Measurements from ENCODE around the gene HELQ. TPM values are rescaled to one million over a fixed set of nuclear protein-coding genes. Genes with fewer than 3 reads are reported as not detected.

The HELQ gene
- total and polyA plus RNA-seq, 2 of the 13 experiments (the other 11 are each of a cell fraction or from before 2014, with no cell fraction given): 6.6 to 10.8 TPM

GRCh38 chr4:83364312-83364711 is 91.3 kb downstream of the HELQ start (continued):
- TF ChIP-seq AFF4 (CRISPR knock-in tag; IDR thresholded peaks at IDR 0.05) (no peak), HNRNPUL1 (IDR thresholded peaks at IDR 0.05; ENCODE audit: low read depth, low read length) (no peak), MAFF (IDR thresholded peaks at IDR 0.05; ENCODE audit: low read depth, low read length) (peak; percentile 29; the same call in 1 of the 2 replicates)

GRCh38 chr4:83362492-83363329 is 92.9 kb downstream of the HELQ start:
- in situ Hi-C loops (cut with HindIII; ENCODE audit: extremely low pct_ligation_motif_present, low pct_unique_long_range_greater_than_20kb): loop anchor here (25.0 kb wide), 1 partner anchor 275 kb away; no protein-coding TSS in a partner anchor
- Histone ChIP-seq H3K27me3 (ENCODE audit: control insufficient read depth in 1 of 2, insufficient read depth in 2 of 2, low read length in 2 of 2) (no peaks in the 10 kb centered on the region), H3K79me2 (ENCODE audit: insufficient read depth, low read length) (no peaks in the 10 kb centered on the region), H3K4me3 (replicated peaks in 1 of 3; ENCODE audit: insufficient read depth in 1 of 3, low read depth in 2 of 3, low read length in 3 of 3) (peak overlapping the region; percentile 27 to 53 (median 33); a peak in 5 of 6 replicates), H3K4me1 (ENCODE audit: insufficient read depth, low read length) (peaks cover 54% of the 10 kb centered on the region), H4K20me1 (ENCODE audit: insufficient read depth, low read length) (no peaks in the 10 kb centered on the region), H2AFZ (ENCODE audit: low read length) (peak overlapping the region; percentile 68), H3K9me3 (ENCODE audit: low read length) (no peaks in the 10 kb centered on the region), H3K36me3 (replicated peaks in 1 of 2; ENCODE audit: control insufficient read depth in 1 of 2, insufficient read depth in 2 of 2, low read length in 2 of 2) (no peaks in the 10 kb centered on the region), H3K4me2 (ENCODE audit: low read depth, low read length) (peak overlapping the region; percentile 88), H3K9ac (ENCODE audit: insufficient read depth, low read depth, low read length) (peak overlapping the region; percentile 64), H3K27ac (ENCODE audit: extremely low read length, insufficient read depth, low read length) (peak overlapping the region; percentile 85)
- intact Hi-C loops (cut with micrococcal nuclease; ENCODE audit: unreplicated experiment): loop anchor here (1.0 to 10.0 kb wide), 5 partner anchors 52 to 278 kb away; partner anchors contain the start of genes COQ2 and HELQ
- ATAC-seq (peak; percentile 89), DNase-seq (ENCODE audit: low spot score) (peak; percentile 96), FAIRE-seq (peak; percentile 92)
- WGBS (ENCODE audit: low lambda C conversion rate): 6% methylated on average over 9 of the region's 9 CpGs
- CTCF ChIA-PET (ENCODE audit: low intra/inter-chr PET ratio, low total read pairs): no interaction called here
- POLR2A ChIA-PET: interaction anchor here (0.5 to 2.5 kb wide), 5 partner anchors 11 to 1418 kb away, joined by 3 to 29 read pairs (median 5); partner anchors contain the start of genes COQ2, HELQ and MRPS18C
- BruUV-seq (replicated peaks): TSS peak; percentile 96
- TF ChIP-seq ZMYM2 (CRISPR knock-in tag; IDR thresholded peaks at IDR 0.05): peak; percentile 64; the same call in 1 of the 2 replicates
- no peak for TF ChIP-seq ZFP36L1 (CRISPR knock-in tag; IDR thresholded peaks at IDR 0.05)
- peak; percentile 66 for TF ChIP-seq RARA (CRISPR knock-in tag; IDR thresholded peaks at IDR 0.05)
- TF ChIP-seq MEIS1 (CRISPR knock-in tag; IDR thresholded peaks at IDR 0.05; ENCODE audit: borderline replicate concordance): 0 out of 2 replicates have a peak, but pooled peaks have one; percentile 20
- TF ChIP-seq RAD21 (CRISPR knock-in tag; IDR thresholded peaks at IDR 0.05): peak; percentile 15; the same call in 1 of the 2 replicates
- no peak for TF ChIP-seq MTA1 (CRISPR knock-in tag; IDR thresholded peaks at IDR 0.05; ENCODE audit: borderline replicate concordance)
- no peak for TF ChIP-seq SPEN (CRISPR knock-in tag; IDR thresholded peaks at IDR 0.05; ENCODE audit: low read depth)
- no peak for TF ChIP-seq FOXA1 (IDR thresholded peaks at IDR 0.05)
- TF ChIP-seq FOXA1 (CRISPR knock-in tag; IDR thresholded peaks at IDR 0.05): peak; percentile 76
- TF ChIP-seq CEBPB (IDR thresholded peaks at IDR 0.05; ENCODE audit: borderline replicate concordance, low read depth, low read length): no peak
- 0 out of 2 replicates have a peak, but pooled peaks have one; percentile 4 for TF ChIP-seq FOXJ3 (CRISPR knock-in tag; IDR thresholded peaks at IDR 0.05; ENCODE audit: borderline replicate concordance)
- TF ChIP-seq SAP130 (CRISPR knock-in tag; IDR thresholded peaks at IDR 0.05; ENCODE audit: low read depth): peak; percentile 79
- no peak for TF ChIP-seq KLF13 (CRISPR knock-in tag; IDR thresholded peaks at IDR 0.05)
- TF ChIP-seq ZNF362 (CRISPR knock-in tag; IDR thresholded peaks at IDR 0.05; ENCODE audit: borderline replicate concordance): no peak
- TF ChIP-seq MBNL3 (CRISPR knock-in tag; conservative IDR thresholded peaks at IDR 0.05): no peak
- no peak for TF ChIP-seq ZNF224 (CRISPR knock-in tag; IDR thresholded peaks at IDR 0.05)
